WTC11 (cell line): ENCODE data around the gene RFTN2. TPM values are rescaled to one million over a fixed set of nuclear protein-coding genes. Genes with fewer than 3 reads are reported as not detected.

Source experiments
- ATAC-seq: fragments of 200-7000 bp; cut with Tn5 transposase; 2 replicates; pipeline ENCODE4 v1.10.0; 2021; ENCODE audit warnings: mild to moderate bottlenecking, moderate library complexity
- CTCF ChIA-PET: fragments of 300-600 bp; sonication (Branson Sonifier 250); formaldehyde crosslinking; loops from one replicate; lab custom pipeline; 2021; ENCODE audit warnings: antibody characterized with exemption; lab: Charles Lee
- POLR2A ChIA-PET: fragments of 350-600 bp; sonication (Branson Sonifier 250); formaldehyde crosslinking; loops from one replicate; lab custom pipeline; 2021; ENCODE audit warnings: antibody characterized with exemption; lab: Charles Lee
- DNase-seq: peaks from one replicate; pipeline ENCODE4 v3.0.0; 2021; ENCODE audit warnings: low spot score
- H3K27ac Mint-ChIP-seq: 2 replicates; pipeline ENCODE4 v1.8.0; 2021; ENCODE audit warnings: mixed read lengths
- H3K27me3 Mint-ChIP-seq: 2 replicates; pipeline ENCODE4 v1.8.0; 2021; ENCODE audit warnings: low read depth, mild to moderate bottlenecking, moderate library complexity, mixed read lengths
- H3K36me3 Mint-ChIP-seq: 2 replicates; pipeline ENCODE4 v1.8.0; 2021; ENCODE audit warnings: mixed read lengths
- H3K4me1 Mint-ChIP-seq: 2 replicates; pipeline ENCODE4 v1.8.0; 2022; ENCODE audit warnings: mixed read lengths
- H3K4me3 Mint-ChIP-seq: 2 replicates; pipeline ENCODE4 v1.8.0; 2021; ENCODE audit warnings: mild to moderate bottlenecking, moderate library complexity, mixed read lengths
- H3K9me3 Mint-ChIP-seq: 2 replicates; pipeline ENCODE4 v1.8.0; 2021; ENCODE audit warnings: mixed read lengths
- CBFB ChIP-seq: sonication (generic); formaldehyde crosslinking; IDR thresholded peaks from 2 replicates; pipeline ENCODE4 v1.8.1; 2022; ENCODE audit warnings: mild to moderate bottlenecking, low read depth, missing genetic modification reagents
- E2F1 ChIP-seq: sonication (generic); formaldehyde crosslinking; IDR thresholded peaks from 2 replicates; pipeline ENCODE4 v1.8.0; 2022; ENCODE audit warnings: mild to moderate bottlenecking, missing genetic modification reagents
- FOXJ3 ChIP-seq: sonication (generic); formaldehyde crosslinking; IDR thresholded peaks from 2 replicates; pipeline ENCODE4 v1.9.0; 2021; ENCODE audit warnings: missing genetic modification reagents, mild to moderate bottlenecking, borderline replicate concordance
- FOXP1 ChIP-seq: sonication (generic); formaldehyde crosslinking; IDR thresholded peaks from 2 replicates; pipeline ENCODE4 v1.8.0; 2022; ENCODE audit warnings: missing genetic modification reagents, mild to moderate bottlenecking, moderate library complexity, borderline replicate concordance
- FOXP4 ChIP-seq: sonication (generic); formaldehyde crosslinking; IDR thresholded peaks from 2 replicates; pipeline ENCODE4 v1.8.0; 2022; ENCODE audit warnings: mild to moderate bottlenecking, missing genetic modification reagents
- GABPB1 ChIP-seq: sonication (generic); formaldehyde crosslinking; IDR thresholded peaks from 2 replicates; pipeline ENCODE4 v1.8.1; 2023; ENCODE audit warnings: mild to moderate bottlenecking, missing genetic modification reagents
- GRHL2 ChIP-seq: fragments of 250-450 bp; sonication (Bioruptor Pico); IDR thresholded peaks from 2 replicates; pipeline ENCODE4 v1.8.0; 2022; ENCODE audit warnings: mild to moderate bottlenecking, moderate library complexity; ENCODE audit not compliant: insufficient replicate concordance, severe bottlenecking
- JUN ChIP-seq: sonication (generic); formaldehyde crosslinking; IDR thresholded peaks from 2 replicates; pipeline ENCODE4 v1.8.0; 2023; ENCODE audit warnings: mild to moderate bottlenecking, missing genetic modification reagents
- MAX ChIP-seq: sonication (generic); formaldehyde crosslinking; IDR thresholded peaks from 2 replicates; pipeline ENCODE4 v1.8.0; 2022; ENCODE audit warnings: mild to moderate bottlenecking, missing genetic modification reagents
- MXD4 ChIP-seq: fragments of 250-450 bp; sonication (Bioruptor Pico); IDR thresholded peaks from 2 replicates; pipeline ENCODE4 v1.8.0; 2021; ENCODE audit warnings: mild to moderate bottlenecking, moderate library complexity, borderline replicate concordance
- MYBL2 ChIP-seq: sonication (generic); formaldehyde crosslinking; IDR thresholded peaks from 2 replicates; pipeline ENCODE4 v1.8.1; 2023; ENCODE audit warnings: mild to moderate bottlenecking, moderate library complexity, missing genetic modification reagents
- NR2C2 ChIP-seq: sonication (generic); formaldehyde crosslinking; IDR thresholded peaks from 2 replicates; pipeline ENCODE4 v1.8.0; 2022; ENCODE audit warnings: mild to moderate bottlenecking, missing genetic modification reagents
- PRRX2 ChIP-seq: fragments of 250-450 bp; sonication (Bioruptor Pico); IDR thresholded peaks from 2 replicates; pipeline ENCODE4 v1.8.0; 2021; ENCODE audit warnings: mild to moderate bottlenecking
- RORB ChIP-seq: fragments of 250-450 bp; sonication (Bioruptor Pico); IDR thresholded peaks from 2 replicates; pipeline ENCODE4 v1.9.0; 2021; ENCODE audit warnings: mild to moderate bottlenecking
- SMAD4 ChIP-seq: sonication (generic); formaldehyde crosslinking; IDR thresholded peaks from 2 replicates; pipeline ENCODE4 v1.8.0; 2022; ENCODE audit warnings: mild to moderate bottlenecking, missing genetic modification reagents
- TEAD4 ChIP-seq: sonication (generic); formaldehyde crosslinking; IDR thresholded peaks from 2 replicates; pipeline ENCODE4 v1.8.0; 2022; ENCODE audit warnings: mild to moderate bottlenecking, missing genetic modification reagents
- ZBTB43 ChIP-seq: sonication (generic); formaldehyde crosslinking; IDR thresholded peaks from 2 replicates; pipeline ENCODE4 v1.8.1; 2023; ENCODE audit warnings: mild to moderate bottlenecking, missing genetic modification reagents
- ZNF219 ChIP-seq: sonication (generic); formaldehyde crosslinking; IDR thresholded peaks from 2 replicates; pipeline ENCODE4 v1.8.0; 2023; ENCODE audit warnings: missing genetic modification reagents, mild to moderate bottlenecking, borderline replicate concordance
- ZNF317 ChIP-seq: sonication (generic); formaldehyde crosslinking; IDR thresholded peaks from 2 replicates; pipeline ENCODE4 v1.8.1; 2023; ENCODE audit warnings: low read depth, mild to moderate bottlenecking, moderate library complexity, missing genetic modification reagents, borderline replicate concordance
- ZNF423 ChIP-seq: fragments of 250-450 bp; sonication (Bioruptor Pico); IDR thresholded peaks from 2 replicates; pipeline ENCODE4 v2.1.2; 2022; ENCODE audit warnings: mild to moderate bottlenecking, moderate library complexity
- ZNF671 ChIP-seq: fragments of 250-450 bp; sonication (Bioruptor Pico); IDR thresholded peaks from 2 replicates; pipeline ENCODE4 v1.8.0; 2021; ENCODE audit warnings: mild to moderate bottlenecking
- total RNA-seq: library from RNA; stranded (reverse); gene quantifications from 3 replicates; pipeline ENCODE4 v1.2.3, GENCODE V29; 2021

The RFTN2 gene
- total RNA-seq, 1 experiment from 2014 or later = 1.9 TPM

- H3K36me3 Mint-ChIP-seq = peaks cover 6% of the 10 kb centered on the region; the same call in 1 of the 2 replicates
- TF ChIP-seq MYBL2 (no peak), ZNF317 (no peak), FOXJ3 (CRISPR knock-in tag) (no peak), TEAD4 (CRISPR knock-in tag) (no peak), FOXP4 (CRISPR knock-in tag) (no peak), E2F1 (CRISPR knock-in tag) (no peak), MXD4 (CRISPR knock-in tag) (no peak), RORB (CRISPR knock-in tag) (no peak), ZBTB43 (CRISPR knock-in tag) (no peak), FOXP1 (CRISPR knock-in tag) (no peak), ZNF219 (CRISPR knock-in tag) (no peak), NR2C2 (CRISPR knock-in tag) (no peak), ZNF671 (CRISPR knock-in tag) (no peak), SMAD4 (CRISPR knock-in tag) (no peak), GRHL2 (no peak), JUN (no peak), CBFB (CRISPR knock-in tag) (no peak), PRRX2 (no peak), MAX (CRISPR knock-in tag) (no peak)
- H3K4me1 Mint-ChIP-seq = peaks cover 39% of the 10 kb centered on the region
- no peak overlapping the region for H3K4me3 Mint-ChIP-seq
- peaks cover 19% of the 10 kb centered on the region for H3K27me3 Mint-ChIP-seq
- H3K9me3 Mint-ChIP-seq = peaks cover 7% of the 10 kb centered on the region
- CTCF ChIA-PET = no interaction called here
- 0 out of 2 replicates have a peak, but pooled peaks have one; percentile 24 for ATAC-seq
- H3K27ac Mint-ChIP-seq = no peak overlapping the region
- POLR2A ChIA-PET = interaction anchor here (0.6 kb wide), 1 partner anchor 54 kb away, joined by 5 read pairs; no protein-coding TSS in a partner anchor
- DNase-seq = no peak
Observed at GRCh38 chr2:197614532-197614931, 60.9 kb downstream of the RFTN2 start.

GRCh38 chr2:197613509-197613987 is 61.8 kb downstream of the RFTN2 start:
- H3K4me1 Mint-ChIP-seq = peaks cover 39% of the 10 kb centered on the region
- H3K4me3 Mint-ChIP-seq = no peak overlapping the region
- H3K27me3 Mint-ChIP-seq = peaks cover 28% of the 10 kb centered on the region
- no peak for DNase-seq
- no peak for ATAC-seq
- ChIA-PET POLR2A (interaction anchor here (1.4 kb wide), 1 partner anchor 114 kb away, joined by 5 read pairs; the partner anchor contains the start of genes HSPD1 and HSPE1), CTCF (interaction anchor here (1.0 kb wide), 1 partner anchor 93 kb away, joined by 3 read pairs; no protein-coding TSS in a partner anchor)
- peak; percentile 96 for TF ChIP-seq GABPB1 (CRISPR knock-in tag)
- TF ChIP-seq ZNF423 (CRISPR knock-in tag) = no peak
- no peak overlapping the region for H3K27ac Mint-ChIP-seq
- H3K36me3 Mint-ChIP-seq = peaks cover 14% of the 10 kb centered on the region; the same call in 1 of the 2 replicates
- peaks cover 16% of the 10 kb centered on the region for H3K9me3 Mint-ChIP-seq
